ENCODE data around the gene KBTBD12.

KBTBD12 gene

DNA sequence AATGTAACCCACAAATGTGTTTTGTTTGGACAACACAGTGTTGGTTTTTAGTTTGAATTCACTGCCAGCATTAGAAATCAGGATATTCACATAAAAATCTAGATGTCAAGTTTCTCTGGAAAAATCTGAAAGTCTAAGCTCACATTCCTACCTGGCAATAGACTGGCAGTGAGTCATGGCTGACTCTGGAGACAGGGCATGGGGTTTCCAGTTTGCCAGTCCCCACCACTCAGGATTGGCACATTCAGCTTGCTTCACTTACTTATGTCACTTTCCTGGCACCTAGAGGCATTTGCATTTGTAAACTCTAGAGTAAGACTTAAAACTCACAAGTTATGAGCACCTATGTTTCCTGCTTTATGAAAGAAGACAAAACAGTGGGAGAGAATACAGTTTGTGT, 118.1 kb downstream of the KBTBD12 start:
- H3K4me2 ChIP-seq (ENCODE audit: insufficient read depth, low read length) = no peak overlapping the region

DNA sequence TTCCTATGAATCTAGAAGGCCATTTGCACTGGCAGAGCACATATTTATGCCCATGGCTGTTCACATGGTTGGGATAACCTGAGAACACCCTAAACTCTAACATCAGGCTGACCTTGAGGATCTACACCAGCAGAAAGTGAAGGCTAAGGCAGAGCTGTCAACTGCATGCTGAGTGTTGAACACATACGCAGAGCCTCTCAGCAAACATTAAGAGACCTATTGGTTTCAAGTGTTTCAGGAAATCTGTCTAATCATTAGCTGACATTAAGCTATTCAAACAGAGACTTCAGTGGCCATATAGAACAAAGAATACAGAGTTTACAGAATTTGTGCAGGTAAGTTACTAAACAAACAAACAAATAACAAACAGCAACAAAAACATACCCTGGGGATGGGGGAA, 121.1 kb downstream of the KBTBD12 start:
- Histone ChIP-seq H3K4me3 (ENCODE audit: low read depth in 1 of 2, low read length in 2 of 2) (no peak overlapping the region), H2AFZ (ENCODE audit: low read depth, low read length) (no peak overlapping the region), H4K20me1 (ENCODE audit: insufficient read depth, low read length) (no peaks in the 10 kb centered on the region), H3K27ac (ENCODE audit: low read length) (no peak overlapping the region), H3K79me2 (ENCODE audit: insufficient read depth, low read length) (no peaks in the 10 kb centered on the region), H3K4me2 (ENCODE audit: insufficient read depth, low read length) (no peak overlapping the region), H3K27me3 (ENCODE audit: insufficient read depth, low read length, poor library complexity) (no peaks in the 10 kb centered on the region), H3K9ac (ENCODE audit: low read depth, low read length) (no peak overlapping the region), H3K9me3 (ENCODE audit: insufficient read depth, low read length, severe bottlenecking) (no peaks in the 10 kb centered on the region), H3K36me3 (ENCODE audit: insufficient read depth, low read length) (no peaks in the 10 kb centered on the region), H3K4me1 (ENCODE audit: insufficient read depth, low read length) (no peaks in the 10 kb centered on the region)
- ATAC-seq (ENCODE audit: insufficient read depth, low read depth) (no peak), DNase-seq (no peak)
- TF ChIP-seq CTCF (IDR thresholded peaks at IDR 0.05; ENCODE audit: borderline replicate concordance, extremely low read depth, low read length, poor library complexity, severe bottlenecking) = no peak
- TF ChIP-seq EZH2 (IDR thresholded peaks at IDR 0.05; ENCODE audit: borderline replicate concordance, low read depth, low read length, severe bottlenecking) = no peak

More for the DNA sequence above, 118.1 kb downstream of the KBTBD12 start:
- Histone ChIP-seq H4K20me1 (ENCODE audit: insufficient read depth, low read length) (no peaks in the 10 kb centered on the region), H3K27me3 (ENCODE audit: insufficient read depth, low read length, poor library complexity) (no peaks in the 10 kb centered on the region), H3K9ac (ENCODE audit: low read depth, low read length) (no peak overlapping the region), H2AFZ (ENCODE audit: low read depth, low read length) (no peak overlapping the region), H3K36me3 (ENCODE audit: insufficient read depth, low read length) (no peaks in the 10 kb centered on the region), H3K4me3 (ENCODE audit: low read depth in 1 of 2, low read length in 2 of 2) (no peak overlapping the region), H3K4me1 (ENCODE audit: insufficient read depth, low read length) (no peaks in the 10 kb centered on the region), H3K9me3 (ENCODE audit: insufficient read depth, low read length, severe bottlenecking) (no peaks in the 10 kb centered on the region), H3K79me2 (ENCODE audit: insufficient read depth, low read length) (no peaks in the 10 kb centered on the region), H3K27ac (ENCODE audit: low read length) (no peak overlapping the region)
- DNase-seq = no peak
- no peak for ATAC-seq (ENCODE audit: insufficient read depth, low read depth)
- no peak for TF ChIP-seq CTCF (IDR thresholded peaks at IDR 0.05; ENCODE audit: borderline replicate concordance, extremely low read depth, low read length, poor library complexity, severe bottlenecking)
- no peak for TF ChIP-seq EZH2 (IDR thresholded peaks at IDR 0.05; ENCODE audit: borderline replicate concordance, low read depth, low read length, severe bottlenecking)

Data from DND-41 (cell line).